Measurements from ENCODE around the gene HECTD4.

GRCh38 chr12:112368856-112369255 is 13.4 kb downstream of the HECTD4 start:
- TF ChIP-seq, protein P1, sequence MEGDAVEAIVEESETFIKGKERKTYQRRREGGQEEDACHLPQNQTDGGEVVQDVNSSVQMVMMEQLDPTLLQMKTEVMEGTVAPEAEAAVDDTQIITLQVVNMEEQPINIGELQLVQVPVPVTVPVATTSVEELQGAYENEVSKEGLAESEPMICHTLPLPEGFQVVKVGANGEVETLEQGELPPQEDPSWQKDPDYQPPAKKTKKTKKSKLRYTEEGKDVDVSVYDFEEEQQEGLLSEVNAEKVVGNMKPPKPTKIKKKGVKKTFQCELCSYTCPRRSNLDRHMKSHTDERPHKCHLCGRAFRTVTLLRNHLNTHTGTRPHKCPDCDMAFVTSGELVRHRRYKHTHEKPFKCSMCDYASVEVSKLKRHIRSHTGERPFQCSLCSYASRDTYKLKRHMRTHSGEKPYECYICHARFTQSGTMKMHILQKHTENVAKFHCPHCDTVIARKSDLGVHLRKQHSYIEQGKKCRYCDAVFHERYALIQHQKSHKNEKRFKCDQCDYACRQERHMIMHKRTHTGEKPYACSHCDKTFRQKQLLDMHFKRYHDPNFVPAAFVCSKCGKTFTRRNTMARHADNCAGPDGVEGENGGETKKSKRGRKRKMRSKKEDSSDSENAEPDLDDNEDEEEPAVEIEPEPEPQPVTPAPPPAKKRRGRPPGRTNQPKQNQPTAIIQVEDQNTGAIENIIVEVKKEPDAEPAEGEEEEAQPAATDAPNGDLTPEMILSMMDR (conservative IDR thresholded peaks at IDR 0.05; ENCODE audit: low read depth, low read length): no peak
- TF ChIP-seq EZH2phosphoT487 (IDR thresholded peaks at IDR 0.05; ENCODE audit: borderline replicate concordance, low read length) (no peak), EZH2 (IDR thresholded peaks at IDR 0.05; ENCODE audit: low read length, unreplicated experiment) (no peak)

Measured in PC-3 (cell line).